ENCODE results near the gene GGACT.
"Not testable (repeated sequence)": the region's sequence is repeated elsewhere in the genome, so short reads cannot be mapped to it uniquely, and the experiment has no call there.

Gene GGACT

DNA sequence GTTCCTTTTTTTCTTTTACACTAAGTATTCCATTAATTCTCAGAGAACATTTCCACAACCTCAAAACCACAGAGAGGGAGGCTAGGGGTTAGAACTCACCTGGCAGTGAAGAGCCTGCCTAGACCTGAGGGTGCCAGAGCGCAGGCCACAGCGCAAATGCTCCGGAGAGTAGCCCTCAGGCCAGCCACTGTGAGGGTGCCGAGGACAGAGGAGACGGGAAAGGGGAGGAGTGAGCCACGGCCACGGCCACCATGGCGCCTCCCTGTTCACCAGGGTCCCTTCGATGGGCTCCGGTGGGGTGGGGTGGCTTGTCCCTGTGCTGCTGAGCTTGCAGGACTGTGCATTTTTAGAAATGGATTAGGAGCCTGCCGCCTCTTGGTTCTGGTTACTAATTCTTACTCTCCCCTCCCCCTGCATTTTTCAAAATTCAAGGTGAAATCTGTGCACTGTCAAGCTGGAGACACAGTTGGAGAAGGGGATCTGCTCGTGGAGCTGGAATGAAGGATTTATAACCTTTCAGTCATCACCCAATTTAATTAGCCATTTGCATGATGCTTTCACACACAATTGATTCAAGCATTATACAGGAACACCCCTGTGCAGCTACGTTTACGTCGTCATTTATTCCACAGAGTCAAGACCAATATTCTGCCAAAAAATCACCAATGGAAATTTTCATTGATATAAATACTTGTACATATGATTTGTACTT is 58.8 kb downstream of the GGACT start:
- no peak for DNase-seq (ENCODE audit: low read depth)

DNA sequence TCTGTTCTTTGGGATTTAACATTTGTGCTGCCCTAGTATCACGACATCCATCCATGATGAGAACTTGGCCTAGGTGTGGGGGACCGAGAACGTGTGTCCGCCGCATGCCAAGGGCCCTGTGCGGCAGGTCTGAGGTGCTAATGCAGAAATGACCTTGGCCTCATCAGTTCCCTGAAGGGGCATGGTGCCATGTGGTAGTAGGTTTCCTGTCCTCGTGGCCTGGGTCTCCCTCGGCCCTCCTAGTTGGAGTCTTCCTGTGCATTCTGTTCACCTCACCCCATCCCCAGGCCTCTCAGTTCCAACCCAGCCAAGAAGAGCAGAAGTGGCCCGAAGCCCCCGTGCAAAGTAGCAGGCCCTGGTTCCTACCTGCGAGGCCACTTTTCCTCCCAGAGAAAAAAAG is 59.8 kb downstream of the GGACT start:
- DNase-seq (ENCODE audit: low read depth) = no peak

GRCh38 chr13:100528353-100528752 is 60.2 kb downstream of the GGACT start:
- no peak for DNase-seq (ENCODE audit: low read depth)

GRCh38 chr13:100527644-100528043 is 60.9 kb downstream of the GGACT start:
- no peak for DNase-seq (ENCODE audit: low read depth)

DNA sequence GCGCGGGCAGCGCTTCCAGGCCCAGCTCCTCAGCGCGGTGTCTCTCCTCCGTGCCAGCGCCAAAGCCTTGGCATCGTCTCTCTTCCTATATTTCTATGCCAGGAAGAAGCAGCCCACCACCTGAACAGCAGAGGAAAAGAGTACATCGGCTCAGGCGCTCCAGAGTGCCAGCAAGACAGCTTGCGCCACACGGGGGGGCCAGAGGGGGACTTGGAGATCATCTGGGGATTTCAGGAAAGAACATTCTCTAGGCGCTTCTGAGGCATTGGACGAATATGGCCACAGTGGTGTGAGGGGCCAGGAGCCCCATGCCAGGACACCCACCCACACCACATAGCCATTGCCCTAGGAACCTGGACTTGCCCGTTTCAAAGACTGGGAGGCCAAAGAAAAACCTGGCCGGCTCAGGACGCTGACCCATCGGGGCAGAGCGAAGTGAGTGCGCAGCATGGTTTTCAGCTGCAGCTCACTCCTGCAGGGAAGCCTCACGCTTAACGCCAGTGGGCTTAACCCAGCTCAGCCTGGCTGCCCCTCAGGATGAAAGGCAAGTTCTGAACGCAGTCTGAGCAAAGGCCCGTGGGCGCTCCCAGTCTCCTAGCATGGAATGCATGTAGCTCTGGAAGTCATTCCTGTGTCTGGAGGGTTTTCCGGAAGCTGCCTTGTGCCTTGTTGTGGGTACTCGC is 62.1 kb downstream of the GGACT start:
- DNase-seq (ENCODE audit: low read depth) = no peak

DNA sequence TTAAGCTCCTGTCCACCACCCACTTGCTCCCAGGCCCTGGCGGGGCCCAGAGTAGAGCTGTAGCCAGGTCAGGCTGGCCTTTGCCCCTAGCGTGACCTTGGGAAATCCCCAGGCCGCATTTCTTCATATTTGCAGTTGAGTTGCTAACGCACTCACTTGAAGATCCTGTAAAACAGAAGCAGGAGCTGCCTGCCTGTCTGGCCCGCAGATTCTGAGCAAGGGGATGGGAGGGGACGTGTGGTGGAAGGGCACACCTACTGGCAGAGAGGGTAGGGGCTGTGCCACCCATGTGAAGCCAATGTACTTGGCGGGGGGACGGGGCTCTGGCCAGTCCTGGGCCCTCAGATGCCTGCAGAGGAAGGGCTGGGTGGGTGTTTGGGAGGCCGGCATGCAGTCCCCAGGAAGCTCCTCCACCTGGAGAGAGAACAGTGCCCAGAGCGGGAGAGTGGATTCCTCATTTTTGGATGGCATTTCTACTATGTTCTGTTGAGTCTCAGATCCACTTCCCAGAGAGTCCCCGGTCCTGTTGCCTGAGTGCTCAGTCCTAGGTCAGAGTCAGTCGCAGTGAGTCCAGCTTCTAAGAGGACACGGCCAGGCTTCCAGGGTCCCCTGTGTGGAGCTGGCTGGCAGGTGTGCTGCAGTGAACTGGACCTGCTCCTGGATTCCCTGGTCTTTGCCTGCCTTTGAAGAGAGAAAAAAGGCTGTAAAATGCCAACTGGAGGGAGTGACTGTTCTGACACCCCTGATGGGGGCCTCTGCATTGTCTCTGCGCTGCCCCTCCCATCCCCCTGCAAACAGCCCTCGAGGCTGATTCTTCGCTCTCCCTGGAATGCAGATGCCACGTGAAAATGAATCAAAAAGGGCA is 62.9 kb downstream of the GGACT start:
- DNase-seq (ENCODE audit: low read depth) = no peak

DNA sequence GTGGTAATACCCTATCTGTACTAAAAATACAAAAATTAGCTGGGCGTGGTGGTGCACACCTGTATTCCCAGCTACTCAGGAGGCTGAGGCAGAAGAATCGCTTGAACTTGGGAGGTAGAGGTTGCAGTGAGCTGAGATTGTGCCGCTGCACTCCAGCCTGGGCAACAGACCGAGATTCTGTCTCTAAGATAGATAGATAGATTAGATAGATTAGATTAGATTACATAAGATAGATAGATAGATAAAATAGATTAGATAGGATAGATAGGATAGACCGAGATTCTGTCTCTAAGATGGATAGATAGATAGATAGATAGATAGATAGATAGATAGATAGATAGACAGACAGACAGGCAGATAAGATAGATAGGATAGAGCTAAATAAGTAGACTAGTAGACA is 63.9 kb downstream of the GGACT start:
- DNase-seq (ENCODE audit: low read depth) = not testable (repeated sequence)

- no peak for DNase-seq (ENCODE audit: low read depth)
Observed at GRCh38 chr13:100523981-100524386, 64.6 kb downstream of the GGACT start.

- DNase-seq (ENCODE audit: low read depth) = no peak
Observed at GRCh38 chr13:100523411-100523810, 65.2 kb downstream of the GGACT start.

DNA sequence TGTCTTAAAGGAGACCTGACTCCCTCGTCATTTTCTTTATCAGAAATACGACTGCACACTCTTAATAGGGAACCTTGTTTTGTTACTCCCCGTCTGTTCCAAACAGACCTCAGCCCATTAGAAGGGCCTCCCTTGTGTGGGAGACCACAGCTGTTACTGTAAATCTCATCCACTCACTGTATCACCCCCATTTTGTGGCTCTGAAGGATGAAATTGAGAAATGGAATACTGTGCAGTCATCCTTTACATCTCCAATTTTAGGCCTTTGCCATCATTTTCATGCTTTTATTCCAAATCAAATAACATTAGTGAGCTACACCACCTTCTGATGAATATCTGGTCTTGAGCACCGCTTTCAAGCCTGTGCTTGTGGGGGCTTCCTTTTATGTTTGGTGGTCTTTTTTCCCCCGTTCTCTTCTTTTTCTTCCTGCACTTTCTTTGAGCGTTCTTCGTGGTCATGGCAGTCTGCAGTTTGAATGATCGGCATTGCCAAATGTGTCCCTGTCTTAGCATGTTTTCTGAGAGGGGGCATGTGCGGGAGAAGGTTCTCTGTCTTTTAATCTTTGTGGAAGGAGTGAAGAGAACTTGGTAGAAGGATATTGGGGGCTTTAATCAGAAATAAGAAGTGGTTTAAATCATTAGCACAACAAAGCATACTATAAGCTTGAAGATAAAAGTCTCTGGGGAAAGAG is 65.8 kb downstream of the GGACT start:
- DNase-seq (ENCODE audit: low read depth) = no peak

GRCh38 chr13:100521851-100522617 is 66.6 kb downstream of the GGACT start:
- no peak for DNase-seq (ENCODE audit: low read depth)

- no peak for DNase-seq (ENCODE audit: low read depth)
Observed at GRCh38 chr13:100520936-100521850, 67.4 kb downstream of the GGACT start.

DNA sequence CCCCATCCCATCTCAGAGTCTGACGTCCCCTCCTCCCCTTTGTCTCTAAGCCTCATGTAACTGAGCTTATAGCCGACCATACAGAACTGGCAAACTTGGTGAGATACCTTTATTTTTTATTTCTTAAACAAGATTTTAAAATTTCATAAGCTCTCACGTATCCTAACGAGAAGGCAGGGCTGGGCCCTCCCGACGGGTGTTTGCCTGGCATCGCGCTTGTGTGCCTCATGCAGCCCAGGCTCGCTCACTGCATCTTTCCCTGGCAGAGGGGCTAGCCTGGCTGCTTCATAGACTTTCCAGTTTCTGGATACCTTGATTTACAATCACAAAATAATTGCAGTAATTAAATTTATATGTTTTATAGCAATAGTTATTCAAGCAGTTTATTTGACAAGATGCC is 69.0 kb downstream of the GGACT start:
- no peak for DNase-seq (ENCODE audit: low read depth)

DNA sequence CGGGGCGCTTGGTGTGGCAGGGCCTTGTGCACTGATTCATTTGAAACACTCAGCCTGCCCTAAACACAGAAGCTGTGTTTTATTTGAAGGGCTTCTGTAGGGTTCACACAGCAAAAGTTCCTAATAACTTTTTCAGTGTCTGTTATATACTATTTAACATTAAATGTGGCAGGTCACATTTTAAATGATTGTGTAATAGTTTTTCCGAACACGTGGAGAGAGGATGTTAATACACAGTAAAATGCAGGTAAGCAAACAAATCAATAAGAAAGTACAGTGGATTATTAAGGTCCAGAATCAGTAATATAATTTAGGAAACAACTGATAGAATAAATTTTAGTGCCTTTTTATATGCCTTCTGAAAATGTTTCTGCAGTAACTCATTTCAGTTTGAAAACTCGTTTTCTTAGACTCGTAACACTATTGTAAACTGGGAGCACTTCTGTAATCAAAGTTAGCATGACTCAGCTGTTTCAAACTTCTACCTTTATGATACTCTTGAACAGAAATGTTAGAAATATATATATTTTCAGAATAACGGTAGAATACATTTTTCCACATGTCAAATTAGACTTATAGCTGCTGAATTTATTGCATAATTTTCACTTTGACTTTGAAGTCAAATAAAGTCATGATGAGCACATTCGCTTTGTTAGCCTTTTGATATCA is 70.1 kb downstream of the GGACT start:
- no peak for DNase-seq (ENCODE audit: low read depth)

GRCh38 chr13:100517728-100518127 is 70.9 kb downstream of the GGACT start:
- no peak for DNase-seq (ENCODE audit: low read depth)

DNA sequence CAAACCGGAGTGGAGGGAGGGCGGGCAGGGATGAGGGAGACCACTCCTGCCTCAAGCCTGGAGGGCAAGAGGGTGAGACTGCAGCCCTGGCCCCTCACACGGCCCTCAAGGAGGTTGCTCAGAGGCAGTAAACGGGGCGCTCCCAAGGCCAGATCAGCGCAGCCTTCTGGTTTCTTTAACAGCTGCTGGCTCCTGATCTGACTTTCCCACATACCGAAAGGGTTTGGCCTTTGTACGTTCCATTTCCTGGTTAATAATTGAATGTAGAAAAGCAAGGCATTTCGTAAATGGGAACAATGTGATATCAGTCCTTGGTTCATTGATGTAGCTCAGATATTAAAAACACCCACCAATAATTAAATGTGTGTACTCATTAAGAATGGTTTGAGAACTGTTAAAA is 71.5 kb downstream of the GGACT start:
- no peak for DNase-seq (ENCODE audit: low read depth)

DNA sequence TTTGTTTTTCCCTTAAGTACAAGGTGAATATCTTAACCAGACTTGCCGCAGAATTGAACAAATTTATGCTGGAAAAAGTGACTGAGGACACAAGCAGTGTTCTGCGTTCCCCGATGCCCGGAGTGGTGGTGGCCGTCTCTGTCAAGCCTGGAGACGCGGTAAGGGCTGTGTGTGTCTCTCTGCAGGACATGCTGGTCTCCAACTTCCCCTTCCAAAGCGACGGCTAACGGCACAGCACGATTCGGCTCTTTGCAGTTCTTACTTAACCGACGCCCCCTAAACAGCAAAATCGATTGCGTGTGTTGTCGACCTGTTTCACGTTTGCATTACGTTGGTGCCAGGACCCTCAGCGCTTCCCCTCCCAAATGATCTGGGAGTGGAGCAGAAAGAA is 73.2 kb downstream of the GGACT start:
- no peak for DNase-seq (ENCODE audit: low read depth)

DNA sequence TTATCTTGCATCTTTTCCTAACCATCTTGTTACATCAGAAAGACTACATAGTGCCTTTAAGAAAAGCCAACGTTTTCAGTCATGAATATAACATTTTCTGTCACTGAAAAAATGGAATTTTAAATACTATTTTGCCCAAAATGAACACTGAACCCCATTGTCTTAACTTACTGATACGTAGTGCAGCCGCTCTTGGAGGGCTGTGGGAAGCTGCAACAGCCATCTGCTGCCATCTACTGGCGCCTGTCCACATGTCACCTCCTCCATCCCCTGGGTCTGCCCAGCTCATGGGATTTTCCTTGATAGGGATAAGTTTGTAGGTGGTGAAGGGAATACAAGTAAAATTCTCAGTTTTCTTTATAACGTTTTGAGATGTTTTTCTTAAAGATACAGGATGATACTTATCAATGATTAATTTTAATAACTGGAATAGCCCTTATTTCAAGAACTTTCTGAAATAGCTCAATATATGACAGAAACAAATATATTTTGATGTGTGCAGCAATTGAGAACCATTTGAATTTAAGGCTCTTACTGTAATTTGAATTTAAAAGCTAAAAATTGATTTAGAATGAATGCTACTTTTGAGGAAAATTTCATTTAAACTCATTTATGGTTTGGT is 73.7 kb downstream of the GGACT start:
- peak; percentile 47 for DNase-seq (ENCODE audit: low read depth)

DNA sequence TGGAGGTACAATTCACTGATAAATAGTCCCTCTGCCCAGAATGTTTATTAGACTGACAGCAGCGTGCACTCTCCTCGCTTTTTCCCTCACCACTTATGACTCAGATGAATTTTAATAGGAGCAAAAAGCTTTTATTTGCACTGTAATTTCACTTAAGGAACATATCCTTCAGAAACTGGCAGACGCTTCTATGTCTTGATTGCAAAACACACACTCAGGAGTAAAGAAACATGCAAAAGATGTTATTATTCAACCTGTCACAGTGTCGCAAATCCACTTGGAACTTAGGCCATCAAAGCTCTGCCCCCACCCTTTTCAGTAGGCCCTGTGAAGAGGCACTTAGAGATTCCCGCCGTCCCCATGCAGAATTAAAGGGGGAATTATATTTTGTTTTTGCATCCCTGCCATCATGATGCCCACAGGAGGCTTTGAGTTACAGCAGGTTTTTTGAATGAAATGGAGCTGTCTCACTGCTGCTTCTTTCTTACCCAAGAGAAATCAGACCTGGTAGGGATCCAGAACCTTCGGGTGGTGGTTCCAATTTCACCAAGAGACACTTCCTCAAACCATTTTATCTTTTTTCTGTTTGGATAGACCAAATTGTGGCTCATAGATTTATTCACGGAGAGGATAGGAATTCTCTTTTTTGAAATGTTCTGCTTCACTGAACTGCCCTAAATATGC is 74.5 kb downstream of the GGACT start:
- no peak for DNase-seq (ENCODE audit: low read depth)
